Activated CD4-positive, alpha-beta T cell treated with anti-CD3 and anti-CD28 coated beads, Interleukin-2, amount 10 ng/mL, durations not matched to agents 7 days and 5 days (primary cell): ENCODE data around the gene GPR153. TPM values are rescaled to one million over a fixed set of nuclear protein-coding genes. Genes with fewer than 3 reads are reported as not detected.
A peak's percentile ranks its signal among the peaks of the same experiment; 100 is the strongest.

Source experiments
- CTCF ChIA-PET: fragments of 350-600 bp; sonication (Branson Sonifier 250); formaldehyde crosslinking; loops from one replicate; lab custom pipeline; 2021; ENCODE audit warnings: antibody characterized with exemption; lab: Charles Lee
- POLR2A ChIA-PET: fragments of 350-600 bp; sonication (Branson Sonifier 250); formaldehyde crosslinking; loops from one replicate; lab custom pipeline; 2021; ENCODE audit warnings: antibody characterized with exemption; lab: Charles Lee
- DNase-seq: peaks from one replicate; pipeline ENCODE4 v3.0.0-alpha.2; 2020
- H3K27ac Mint-ChIP-seq: one replicate; pipeline ENCODE4 v1.8.0; 2021; ENCODE audit warnings: mild to moderate bottlenecking, moderate library complexity, mixed read lengths
- H3K27me3 Mint-ChIP-seq: one replicate; pipeline ENCODE4 v1.8.0; 2021; ENCODE audit warnings: mixed read lengths
- H3K36me3 Mint-ChIP-seq: one replicate; pipeline ENCODE4 v1.8.0; 2021; ENCODE audit warnings: low read depth, mixed read lengths
- H3K4me1 Mint-ChIP-seq: one replicate; pipeline ENCODE4 v1.8.0; 2021; ENCODE audit warnings: mixed read lengths
- H3K4me3 Mint-ChIP-seq: one replicate; pipeline ENCODE4 v1.8.0; 2021; ENCODE audit warnings: mild to moderate bottlenecking, moderate library complexity, mixed read lengths
- H3K9me3 Mint-ChIP-seq: one replicate; pipeline ENCODE4 v1.8.0; 2021; ENCODE audit warnings: mixed read lengths
- total RNA-seq, 2 experiments: library from RNA; stranded (reverse); gene quantifications; one replicate each; pipeline ENCODE4 v1.2.3, GENCODE V29; 2021

Gene GPR153
- total RNA-seq, 2 experiments from 2014 or later: 0.85 to 0.99 TPM

- H3K27ac Mint-ChIP-seq: no peak overlapping the region
- CTCF ChIA-PET: no interaction called here
- H3K4me3 Mint-ChIP-seq: no peak overlapping the region
- POLR2A ChIA-PET: no interaction called here
- H3K36me3 Mint-ChIP-seq: no peaks in the 10 kb centered on the region
- H3K9me3 Mint-ChIP-seq: no peaks in the 10 kb centered on the region
- no peak for DNase-seq
- H3K27me3 Mint-ChIP-seq: no peaks in the 10 kb centered on the region
- H3K4me1 Mint-ChIP-seq: no peaks in the 10 kb centered on the region
These were observed 20.9 kb upstream of the GPR153 start for GRCh38 chr1:6281511-6282402.

- H3K36me3 Mint-ChIP-seq: no peaks in the 10 kb centered on the region
- ChIA-PET CTCF (no interaction called here), POLR2A (no interaction called here)
- DNase-seq: no peak
- H3K4me1 Mint-ChIP-seq: no peaks in the 10 kb centered on the region
- H3K27ac Mint-ChIP-seq: no peak overlapping the region
- no peak overlapping the region for H3K4me3 Mint-ChIP-seq
- H3K9me3 Mint-ChIP-seq: no peaks in the 10 kb centered on the region
- H3K27me3 Mint-ChIP-seq: no peaks in the 10 kb centered on the region
These were observed 20.0 kb upstream of the GPR153 start for GRCh38 chr1:6280761-6281451.

- H3K27me3 Mint-ChIP-seq: no peaks in the 10 kb centered on the region
- H3K4me3 Mint-ChIP-seq: no peak overlapping the region
- H3K4me1 Mint-ChIP-seq: no peaks in the 10 kb centered on the region
- no peaks in the 10 kb centered on the region for H3K36me3 Mint-ChIP-seq
- POLR2A ChIA-PET: no interaction called here
- CTCF ChIA-PET: no interaction called here
- no peak overlapping the region for H3K27ac Mint-ChIP-seq
- H3K9me3 Mint-ChIP-seq: no peaks in the 10 kb centered on the region
- DNase-seq: no peak
These were observed 18.9 kb upstream of the GPR153 start for GRCh38 chr1:6279613-6280383.

- Mint-ChIP-seq H3K27ac (no peak overlapping the region), H3K36me3 (no peaks in the 10 kb centered on the region), H3K4me3 (no peak overlapping the region), H3K9me3 (no peaks in the 10 kb centered on the region), H3K4me1 (no peaks in the 10 kb centered on the region), H3K27me3 (no peaks in the 10 kb centered on the region)
- POLR2A ChIA-PET: no interaction called here
- CTCF ChIA-PET: no interaction called here
- no peak for DNase-seq
These were observed 18.2 kb upstream of the GPR153 start for GRCh38 chr1:6279066-6279465.

- CTCF ChIA-PET: interaction anchor here (0.8 kb wide), 1 partner anchor 31 kb away, joined by 3 read pairs; no protein-coding TSS in a partner anchor
- POLR2A ChIA-PET: no interaction called here
- no peak overlapping the region for H3K27ac Mint-ChIP-seq
- no peaks in the 10 kb centered on the region for H3K9me3 Mint-ChIP-seq
- DNase-seq: no peak
- H3K4me3 Mint-ChIP-seq: no peak overlapping the region
- no peaks in the 10 kb centered on the region for H3K27me3 Mint-ChIP-seq
- H3K36me3 Mint-ChIP-seq: no peaks in the 10 kb centered on the region
- no peaks in the 10 kb centered on the region for H3K4me1 Mint-ChIP-seq
These were observed 17.4 kb upstream of the GPR153 start for GRCh38 chr1:6278263-6278662.

GRCh38 chr1:6276811-6277555 is 16.1 kb upstream of the GPR153 start:
- Mint-ChIP-seq H3K4me1 (no peaks in the 10 kb centered on the region), H3K36me3 (no peaks in the 10 kb centered on the region), H3K9me3 (no peaks in the 10 kb centered on the region), H3K27ac (peak overlapping the region; percentile 4), H3K27me3 (no peaks in the 10 kb centered on the region), H3K4me3 (no peak overlapping the region)
- POLR2A ChIA-PET: no interaction called here
- CTCF ChIA-PET: no interaction called here
- DNase-seq: no peak

- no peak for DNase-seq
- Mint-ChIP-seq H3K36me3 (no peaks in the 10 kb centered on the region), H3K27me3 (no peaks in the 10 kb centered on the region), H3K4me3 (no peak overlapping the region), H3K27ac (no peak overlapping the region), H3K4me1 (no peaks in the 10 kb centered on the region), H3K9me3 (no peaks in the 10 kb centered on the region)
- CTCF ChIA-PET: interaction anchor here (0.6 kb wide), 1 partner anchor 129 kb away, joined by 3 read pairs; no protein-coding TSS in a partner anchor
- POLR2A ChIA-PET: no interaction called here
These were observed 15.2 kb upstream of the GPR153 start for GRCh38 chr1:6275826-6276782.

- no peak overlapping the region for H3K4me3 Mint-ChIP-seq
- H3K4me1 Mint-ChIP-seq: no peaks in the 10 kb centered on the region
- no peaks in the 10 kb centered on the region for H3K36me3 Mint-ChIP-seq
- no peak for DNase-seq
- no peak overlapping the region for H3K27ac Mint-ChIP-seq
- ChIA-PET POLR2A (no interaction called here), CTCF (no interaction called here)
- H3K27me3 Mint-ChIP-seq: no peaks in the 10 kb centered on the region
- no peaks in the 10 kb centered on the region for H3K9me3 Mint-ChIP-seq
These were observed 13.8 kb upstream of the GPR153 start for GRCh38 chr1:6274622-6275139.

- POLR2A ChIA-PET: no interaction called here
These were observed 13.2 kb upstream of the GPR153 start for GRCh38 chr1:6274102-6274501.

GRCh38 chr1:6273380-6273891 is 12.5 kb upstream of the GPR153 start:
- DNase-seq: no peak
- Mint-ChIP-seq H3K27ac (no peak overlapping the region), H3K36me3 (no peaks in the 10 kb centered on the region), H3K27me3 (no peaks in the 10 kb centered on the region), H3K4me3 (no peak overlapping the region), H3K4me1 (no peaks in the 10 kb centered on the region), H3K9me3 (no peaks in the 10 kb centered on the region)
- ChIA-PET POLR2A (no interaction called here), CTCF (no interaction called here)

More at GRCh38 chr1:6274102-6274501, 13.2 kb upstream of the GPR153 start:
- no peak overlapping the region for H3K27ac Mint-ChIP-seq
- H3K27me3 Mint-ChIP-seq: no peaks in the 10 kb centered on the region
- H3K4me3 Mint-ChIP-seq: no peak overlapping the region
- no peaks in the 10 kb centered on the region for H3K4me1 Mint-ChIP-seq
- CTCF ChIA-PET: no interaction called here
- H3K36me3 Mint-ChIP-seq: no peaks in the 10 kb centered on the region
- no peak for DNase-seq
- H3K9me3 Mint-ChIP-seq: no peaks in the 10 kb centered on the region

GRCh38 chr1:6272868-6273267 is 12.0 kb upstream of the GPR153 start:
- POLR2A ChIA-PET: no interaction called here
- no peak for DNase-seq
- Mint-ChIP-seq H3K9me3 (no peaks in the 10 kb centered on the region), H3K4me1 (no peaks in the 10 kb centered on the region), H3K27ac (no peak overlapping the region), H3K4me3 (no peak overlapping the region), H3K27me3 (no peaks in the 10 kb centered on the region), H3K36me3 (no peaks in the 10 kb centered on the region)
- CTCF ChIA-PET: no interaction called here
